IMR-90 (cell line): ENCODE measurements around the gene ANGPTL5. TPM values are rescaled to one million over a fixed set of nuclear protein-coding genes. Genes with fewer than 3 reads are reported as not detected.
A peak's percentile ranks its signal among the peaks of the same experiment; 100 is the strongest.

ENCODE experiments used
- ATAC-seq: fragments of 200-7000 bp; cut with Tn5 transposase; 2 replicates; pipeline ENCODE4 v1.9.1; 2020; ENCODE audit warnings: low read depth, mild to moderate bottlenecking, moderate library complexity
- BruUV-seq: library from RNA; stranded (reverse); fragments of 400-500 nt; replicated peaks from 2 replicates; lab custom pipeline; 2021; lab: Mats Ljungman, UMichigan
- CTCF ChIA-PET: fragments of 300-600 bp; formaldehyde crosslinking; extraction: SDS; loops from one replicate; lab custom pipeline; 2021; ENCODE audit warnings: antibody characterized with exemption; lab: Yijun Ruan, JAX
- POLR2A ChIA-PET: fragments of 300-600 bp; sonication (Branson Sonifier 250); formaldehyde crosslinking; loops from one replicate; lab custom pipeline; 2022; ENCODE audit warnings: antibody characterized with exemption; ENCODE audit not compliant: unreplicated experiment; lab: Charles Lee
- DNase-seq: peaks from one replicate; pipeline ENCODE4 v3.0.0; 2013
- H2AFZ ChIP-seq: replicated peaks from 2 replicates; pipeline ENCODE3; 2013; ENCODE audit warnings: low read length, mild to moderate bottlenecking; ENCODE audit not compliant: poor library complexity
- H2AK5ac ChIP-seq: 2 replicates; pipeline ENCODE4 v1.6.1; 2013; ENCODE audit warnings: low read depth, low read length, inconsistent platforms
- H2AK9ac ChIP-seq: replicated peaks from 2 replicates; pipeline ENCODE3; 2013; ENCODE audit warnings: mild to moderate bottlenecking, low read depth, low read length, moderate library complexity; ENCODE audit not compliant: poor library complexity
- H2BK120ac ChIP-seq: 2 replicates; pipeline ENCODE4 v1.6.1; 2013; ENCODE audit warnings: low read depth, low read length, inconsistent platforms
- H2BK15ac ChIP-seq: 3 replicates; pipeline ENCODE4 v1.6.1; 2013; ENCODE audit warnings: low read depth, low read length, inconsistent platforms
- H2BK20ac ChIP-seq: 2 replicates; pipeline ENCODE4 v1.6.1; 2013; ENCODE audit warnings: low read depth, mild to moderate bottlenecking, inconsistent platforms, low read length, moderate library complexity
- H2BK5ac ChIP-seq: 2 replicates; pipeline ENCODE4 v1.6.1; 2013; ENCODE audit warnings: mild to moderate bottlenecking, low read depth, low read length, inconsistent platforms; ENCODE audit not compliant: poor library complexity, severe bottlenecking
- H3K14ac ChIP-seq: replicated peaks from 2 replicates; pipeline ENCODE4 v1.6.1; 2013; ENCODE audit warnings: low read depth, low read length, inconsistent platforms
- H3K18ac ChIP-seq: 2 replicates; pipeline ENCODE4 v1.6.1; 2013; ENCODE audit warnings: low read depth, low read length, control low read depth
- H3K23ac ChIP-seq: 2 replicates; pipeline ENCODE4 v1.6.1; 2013; ENCODE audit warnings: low read depth, low read length, inconsistent platforms
- H3K27ac ChIP-seq: 2 replicates; pipeline ENCODE4 v1.5.1; 2013; ENCODE audit warnings: mild to moderate bottlenecking, control low read depth, low read length; ENCODE audit not compliant: insufficient read depth
- H3K27me3 ChIP-seq: 2 replicates; pipeline ENCODE4 v1.6.1; 2013; ENCODE audit warnings: low read length; ENCODE audit not compliant: control insufficient read depth, insufficient read depth
- H3K36me3 ChIP-seq: 2 replicates; pipeline ENCODE4 v1.6.1; 2013; ENCODE audit warnings: low read length, mixed read lengths; ENCODE audit not compliant: control insufficient read depth, insufficient read depth
- H3K4ac ChIP-seq: 2 replicates; pipeline ENCODE4 v1.6.1; 2013; ENCODE audit warnings: low read depth, low read length, inconsistent platforms
- H3K4me1 ChIP-seq: 2 replicates; pipeline ENCODE4 v1.6.1; 2013; ENCODE audit warnings: low read length, mixed read lengths; ENCODE audit not compliant: control insufficient read depth, insufficient read depth
- H3K4me2 ChIP-seq: 2 replicates; pipeline ENCODE4 v1.6.1; 2013; ENCODE audit warnings: low read depth, mild to moderate bottlenecking, control low read depth, low read length, moderate library complexity
- H3K4me3 ChIP-seq: 2 replicates; pipeline ENCODE4 v1.5.1; 2013; ENCODE audit warnings: low read depth, mild to moderate bottlenecking, control low read depth, low read length, moderate library complexity; ENCODE audit not compliant: insufficient read depth
- H3K56ac ChIP-seq: 2 replicates; pipeline ENCODE4 v1.6.1; 2013; ENCODE audit warnings: low read length, inconsistent platforms; ENCODE audit not compliant: insufficient read depth; ENCODE audit errors: extremely low read depth
- H3K79me1 ChIP-seq, 2 experiments: 2 replicates each; pipeline ENCODE4 v1.6.1; 2013; ENCODE audit warnings: low read length in 2 of 2, inconsistent platforms in 1 of 2, low read depth in 1 of 2
- H3K9ac ChIP-seq: 2 replicates; pipeline ENCODE4 v1.6.1; 2013; ENCODE audit warnings: low read depth, low read length, control low read depth
- H3K9me1 ChIP-seq: 2 replicates; pipeline ENCODE4 v1.6.1; 2013; ENCODE audit warnings: low read length, inconsistent platforms; ENCODE audit not compliant: insufficient read depth
- H3K9me3 ChIP-seq: 2 replicates; pipeline ENCODE4 v1.6.1; 2013; ENCODE audit warnings: low read length; ENCODE audit not compliant: control insufficient read depth, insufficient read depth
- H4K20me1 ChIP-seq: 2 replicates; pipeline ENCODE4 v1.6.1; 2013; ENCODE audit warnings: low read length, inconsistent platforms; ENCODE audit not compliant: insufficient read depth
- H4K5ac ChIP-seq: 2 replicates; pipeline ENCODE4 v1.6.1; 2013; ENCODE audit warnings: mild to moderate bottlenecking, low read depth, low read length, control low read depth
- H4K8ac ChIP-seq, 2 experiments: 2 replicates each; pipeline ENCODE4 v1.6.1; 2013; ENCODE audit warnings: low read depth in 2 of 2, low read length in 2 of 2, control low read depth in 1 of 2, inconsistent platforms in 1 of 2
- H4K91ac ChIP-seq: 2 replicates; pipeline ENCODE4 v1.6.1; 2013; ENCODE audit warnings: low read depth, low read length, inconsistent platforms; ENCODE audit not compliant: insufficient read depth
- MAFK ChIP-seq: IDR thresholded peaks from 2 replicates; pipeline ENCODE4 v1.6.1; 2012; ENCODE audit warnings: low read depth, low read length, improper control_type of control experiment
- SMC3 ChIP-seq: fragments of 150-350 bp; IDR thresholded peaks from 2 replicates; pipeline ENCODE4 v1.6.1; 2016; ENCODE audit warnings: low read depth, mild to moderate bottlenecking, antibody characterized with exemption, low read length, moderate library complexity
- WGBS, 2 experiments: methylation state at CpG; one replicate each; pipeline versions ENCODE4 v1.1.5 to v1.1.7; 2013; ENCODE audit warnings: missing lambda C conversion rate in 2 of 2; ENCODE audit not compliant: insufficient read length in 1 of 2; ENCODE audit errors: extremely low coverage in 2 of 2; 5-methylcytosine and 5-hydroxymethylcytosine counted together
- dilution Hi-C: fragments of 300-500 bp; cut with HindIII; formaldehyde crosslinking; loops from one replicate; pipeline ENCODE4 v1.14.3; 2018; ENCODE audit warnings: low sequenced_read_pairs; ENCODE audit not compliant: unreplicated experiment
- in situ Hi-C: fragments of 300-500 bp; cut with MboI; formaldehyde crosslinking; loops from 3 replicates; pipeline ENCODE4 v1.14.3; 2019; ENCODE audit warnings: low sequenced_read_pairs, inconsistent platforms, mixed read lengths
- intact Hi-C: fragments of 100-400 bp; cut with micrococcal nuclease; formaldehyde crosslinking; loops from 2 replicates; pipeline ENCODE4 v1.10.0; 2022
- polyA plus RNA-seq, 3 experiments: library from polyadenylated mRNA; depleted of rRNA; stranded (reverse); fragments of >200 nt; gene quantifications; 2 replicates each; pipeline ENCODE4 v1.2.3, GENCODE V29; 2012; ENCODE audit warnings: low replicate concordance in 1 of 3
- total RNA-seq: library from RNA; depleted of rRNA; stranded (reverse); fragments of >200 nt; gene quantifications from 2 replicates; pipeline ENCODE4 v1.2.3, GENCODE V29; 2012

The ANGPTL5 gene
- total and polyA plus RNA-seq, 2 of the 4 experiments (the other 2 are of a cell fraction), result not detected

GRCh38 chr11:101872171-101872882 lies 44.0 kb downstream of the ANGPTL5 start:
- Histone ChIP-seq H2BK5ac (no peak overlapping the region), H3K9ac (no peak overlapping the region)
- peak; percentile 24 for DNase-seq

More at GRCh38 chr11:101872171-101872882, 44.0 kb downstream of the ANGPTL5 start:
- Histone ChIP-seq H4K20me1 (no peaks in the 10 kb centered on the region), H3K9me3 (no peaks in the 10 kb centered on the region), H3K4me3 (no peak overlapping the region), H2AK9ac (no peak overlapping the region), H3K9me1 (peaks cover 5% of the 10 kb centered on the region; the same call in 1 of the 2 replicates), H3K27me3 (no peaks in the 10 kb centered on the region), H3K23ac (peak overlapping the region; percentile 71; the same call in 1 of the 2 replicates), H3K18ac (peak overlapping the region; percentile 67; the same call in 1 of the 2 replicates), H2BK120ac (peak overlapping the region; percentile 73), H4K5ac (peak overlapping the region; percentile 78; the same call in 1 of the 2 replicates), H3K36me3 (no peaks in the 10 kb centered on the region), H3K4ac (peak overlapping the region; percentile 39; the same call in 1 of the 2 replicates), H3K56ac (no peak overlapping the region), H3K4me2 (no peak overlapping the region), H3K14ac (0 out of 2 replicates have a peak overlapping the region, but pooled peaks have one; percentile 63), H4K91ac (peak overlapping the region; percentile 55), H2BK15ac (peak overlapping the region; percentile 71; the same call in 1 of the 3 replicates), H2AFZ (no peak overlapping the region), H2BK20ac (peak overlapping the region; percentile 73; the same call in 1 of the 2 replicates), H4K8ac (peak overlapping the region in 1 of 2 experiments; percentile 33; a peak in 2 of 4 replicates), H3K4me1 (peaks cover 11% of the 10 kb centered on the region; the same call in 1 of the 2 replicates), H3K79me1 (no peaks in the 10 kb centered on the region), H3K27ac (no peak overlapping the region), H2AK5ac (peak overlapping the region; percentile 83)
- in situ Hi-C loops (loop anchor here (25.0 kb wide), 1 partner anchor 365 kb away; no protein-coding TSS in a partner anchor), dilution Hi-C loops (no loop called here), intact Hi-C loops (no loop called here)
- 93% methylated on average over 2 of the region's 6 CpGs; no CpG with 5 or more reads in 1 of the 2 experiments for WGBS, 2 experiments
- ChIA-PET POLR2A (no interaction called here), CTCF (no interaction called here)
- no TSS peak for BruUV-seq
- ATAC-seq, result no peak
- TF ChIP-seq MAFK (no peak), SMC3 (no peak)
